ACHN (cell line): Measurements from ENCODE around the gene TFRC.
A peak's percentile ranks its signal among the peaks of the same experiment; 100 is the strongest.
"Not testable (repeated sequence)": the region's sequence is repeated elsewhere in the genome, so short reads cannot be mapped to it uniquely, and the experiment has no call there.

Experiments used
- DNase-seq: peaks from one replicate; pipeline ENCODE4 v3.0.0-alpha.2; 2015
- in situ Hi-C: cut with HindIII; loops from 2 replicates; pipeline ENCODE4 v1.10.0; 2017; ENCODE audit warnings: low sequenced_read_pairs, low pct_ligation_motif_present, low pct_unique_long_range_greater_than_20kb

Gene TFRC

DNA sequence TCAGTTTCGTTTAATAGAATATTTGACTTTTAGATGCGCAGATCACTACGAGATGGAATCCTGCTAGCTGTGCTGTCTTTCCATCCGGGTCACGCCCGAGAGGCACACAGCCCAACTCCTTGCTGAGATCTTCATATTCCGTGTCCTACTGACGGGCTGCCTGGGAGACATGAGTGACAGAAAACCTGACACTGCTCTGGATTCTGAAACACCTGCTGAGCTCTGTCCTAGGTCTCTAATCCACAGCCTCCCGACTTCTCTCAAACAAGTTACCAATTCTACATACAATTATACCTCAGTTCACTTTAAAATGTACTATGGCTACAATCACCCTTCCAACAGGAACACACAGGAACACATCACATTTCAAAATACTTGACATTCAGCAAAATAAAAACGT is 27.2 kb downstream of the TFRC start:
- no peak for DNase-seq
- in situ Hi-C loops = no loop called here

- in situ Hi-C loops = no loop called here
- DNase-seq = no peak
Measured at GRCh38 chr3:196053487-196053886, 28.4 kb downstream of the TFRC start.

GRCh38 chr3:196051282-196052076 is 30.4 kb downstream of the TFRC start:
- in situ Hi-C loops = no loop called here

GRCh38 chr3:196050597-196050996 is 31.3 kb downstream of the TFRC start:
- DNase-seq = no peak
- in situ Hi-C loops = no loop called here

More at GRCh38 chr3:196051282-196052076, 30.4 kb downstream of the TFRC start:
- DNase-seq = no peak

DNA sequence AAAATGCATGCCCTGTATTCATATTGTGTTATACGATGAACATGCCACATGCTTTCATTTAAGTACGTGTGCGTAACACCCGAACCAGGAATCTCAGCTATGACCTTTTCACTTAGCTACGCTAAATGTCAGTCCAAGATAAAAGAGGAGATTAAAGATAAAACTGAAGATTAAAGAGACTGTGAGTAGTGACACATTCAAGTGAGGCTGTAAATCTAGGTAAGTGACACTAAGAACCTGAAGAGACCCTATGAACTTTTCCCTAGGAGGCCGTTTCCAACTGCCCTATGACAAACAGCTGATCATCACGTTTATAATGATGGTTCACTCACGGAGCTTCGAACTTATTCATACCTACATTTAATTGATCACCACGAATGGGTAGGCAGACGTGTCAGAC is 32.2 kb downstream of the TFRC start:
- DNase-seq = no peak
- in situ Hi-C loops = no loop called here

DNA sequence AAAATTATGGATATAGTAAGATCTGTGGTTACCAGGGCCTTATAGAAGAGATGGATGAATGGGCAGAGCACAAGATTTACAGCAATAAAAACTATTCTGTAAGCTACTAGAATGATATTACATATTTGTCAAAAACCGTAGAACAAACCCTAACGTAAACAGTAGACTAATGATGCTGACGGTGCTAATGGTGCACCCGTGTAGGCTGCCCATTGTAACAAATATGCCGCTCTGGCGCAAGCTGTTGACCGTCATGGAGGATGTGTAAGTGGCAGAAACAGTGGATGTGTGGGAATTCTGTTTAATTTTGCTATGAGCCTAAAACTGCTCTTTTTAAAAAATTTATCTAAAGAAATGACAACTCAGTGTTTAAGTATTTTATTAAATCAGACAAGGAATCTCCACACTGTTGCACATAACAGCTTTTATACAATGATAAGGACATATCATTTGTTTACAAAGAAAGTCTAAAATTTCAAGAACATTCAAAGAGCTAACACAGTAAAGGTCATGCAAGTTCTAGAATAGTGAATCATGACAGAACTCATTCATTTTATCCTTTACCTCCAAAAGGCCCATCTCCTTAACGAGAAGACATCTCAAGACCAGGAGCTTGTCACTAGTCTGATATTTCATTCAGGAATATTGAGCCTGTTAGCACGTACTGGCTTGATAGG is 32.8 kb downstream of the TFRC start:
- in situ Hi-C loops = no loop called here
- DNase-seq = no peak

GRCh38 chr3:196047391-196048030 is 34.4 kb downstream of the TFRC start:
- no peak for DNase-seq
- in situ Hi-C loops = no loop called here

- in situ Hi-C loops = no loop called here
- no peak for DNase-seq
Measured at GRCh38 chr3:196044513-196044912, 37.4 kb downstream of the TFRC start.

DNA sequence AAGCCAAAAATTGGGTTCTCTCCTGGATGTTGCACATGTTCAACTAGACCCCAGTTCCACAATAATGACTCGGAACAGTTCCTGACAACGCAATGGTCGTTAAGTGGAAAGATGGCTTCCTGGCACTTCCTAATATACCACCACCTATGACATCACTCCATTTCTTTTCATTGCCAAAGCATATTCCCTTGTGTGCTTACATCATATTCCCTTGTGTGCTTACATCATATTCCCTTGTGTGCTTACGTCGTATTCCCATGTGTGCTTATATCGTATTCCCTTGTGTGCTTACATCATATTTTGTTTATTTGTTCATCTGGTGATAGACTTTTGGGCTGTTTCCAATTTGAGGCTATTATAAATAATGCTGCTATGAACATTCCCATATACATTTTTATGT is 39.2 kb downstream of the TFRC start:
- DNase-seq = no peak
- in situ Hi-C loops = no loop called here

GRCh38 chr3:196039359-196039758 is 42.5 kb downstream of the TFRC start:
- in situ Hi-C loops = no loop called here
- DNase-seq = no peak

DNA sequence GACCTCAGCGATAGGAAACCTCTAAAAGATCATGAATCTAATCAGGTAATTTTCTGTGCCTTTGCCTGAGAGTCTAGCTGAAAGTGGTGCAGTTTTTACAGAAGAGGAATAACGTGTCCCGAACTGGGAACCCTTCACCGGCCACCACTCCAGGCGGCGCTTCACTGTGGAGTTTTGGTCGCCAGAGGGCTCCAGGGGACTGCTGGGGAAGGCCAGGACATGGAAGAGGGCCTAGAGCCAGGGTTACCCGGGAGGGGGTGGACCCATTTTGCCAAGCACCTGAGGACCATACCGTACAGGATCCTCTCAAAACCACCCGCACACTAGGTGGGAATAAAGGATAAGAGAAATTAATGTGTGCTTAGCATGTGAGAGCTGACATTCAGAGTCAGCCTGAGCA is 55.8 kb downstream of the TFRC start:
- in situ Hi-C loops, DNase-seq: not testable (repeated sequence)

- no peak for DNase-seq
- in situ Hi-C loops = no loop called here
Measured at GRCh38 chr3:196024968-196025367, 56.9 kb downstream of the TFRC start.

- in situ Hi-C loops = no loop called here
- no peak for DNase-seq
Measured at GRCh38 chr3:196023947-196024346, 57.9 kb downstream of the TFRC start.

GRCh38 chr3:196022499-196022878 is 59.4 kb downstream of the TFRC start:
- DNase-seq, in situ Hi-C loops: not testable (repeated sequence)

- in situ Hi-C loops = no loop called here
- DNase-seq = no peak
Measured at GRCh38 chr3:196020373-196020772, 61.5 kb downstream of the TFRC start.

- in situ Hi-C loops = not testable (repeated sequence)
- DNase-seq = peak; percentile 19
Measured at GRCh38 chr3:196019576-196019975, 62.3 kb downstream of the TFRC start.

DNA sequence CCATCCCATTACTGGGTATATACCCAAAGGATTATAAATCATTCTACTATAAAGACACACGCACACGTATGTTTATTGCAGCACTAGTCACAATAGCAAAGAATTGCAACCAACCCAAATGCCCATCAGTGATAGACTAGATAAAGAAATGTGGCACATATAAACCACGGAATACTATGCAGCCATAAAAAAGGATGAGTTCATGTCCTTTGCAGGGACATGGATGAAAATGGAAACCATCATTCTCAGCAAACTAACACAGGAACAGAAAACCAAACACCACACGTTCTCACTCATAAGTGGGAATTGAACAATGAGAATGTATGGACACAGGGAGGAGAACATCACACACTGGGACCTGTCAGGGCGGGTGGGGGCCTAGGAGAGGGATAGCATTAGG is 63.7 kb downstream of the TFRC start:
- DNase-seq, in situ Hi-C loops: not testable (repeated sequence)

GRCh38 chr3:196016485-196016884 is 65.4 kb downstream of the TFRC start:
- in situ Hi-C loops = no loop called here

DNA sequence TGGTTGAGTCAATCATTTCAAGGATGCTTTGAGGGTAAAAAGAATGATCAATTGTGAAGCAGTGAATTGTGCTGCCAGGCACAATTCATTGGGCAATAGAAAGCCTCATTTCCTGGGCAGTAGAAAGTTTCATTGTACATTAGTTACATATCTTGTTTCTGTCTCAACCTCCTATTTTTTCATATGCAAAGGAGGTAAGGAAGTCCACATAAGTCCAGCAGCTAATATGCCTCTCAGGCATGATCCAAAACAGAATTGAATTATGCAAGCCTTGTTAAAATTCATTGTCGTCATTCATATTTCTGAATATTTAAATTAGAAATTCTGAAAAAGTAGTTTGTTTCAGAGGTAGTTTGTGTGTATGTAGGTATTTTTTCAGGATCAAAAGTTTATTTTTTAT is 65.8 kb downstream of the TFRC start:
- in situ Hi-C loops = no loop called here

More at GRCh38 chr3:196016485-196016884, 65.4 kb downstream of the TFRC start:
- DNase-seq = peak; percentile 39

More for the DNA sequence above, 65.8 kb downstream of the TFRC start:
- DNase-seq = no peak
